Fibroblast of skin of scalp (primary cell): Measurements from ENCODE around the gene ESPNL.

Experiments
- DNase-seq: peaks from one replicate; pipeline ENCODE4 v3.0.0-alpha.2; 2013

The ESPNL gene

DNA sequence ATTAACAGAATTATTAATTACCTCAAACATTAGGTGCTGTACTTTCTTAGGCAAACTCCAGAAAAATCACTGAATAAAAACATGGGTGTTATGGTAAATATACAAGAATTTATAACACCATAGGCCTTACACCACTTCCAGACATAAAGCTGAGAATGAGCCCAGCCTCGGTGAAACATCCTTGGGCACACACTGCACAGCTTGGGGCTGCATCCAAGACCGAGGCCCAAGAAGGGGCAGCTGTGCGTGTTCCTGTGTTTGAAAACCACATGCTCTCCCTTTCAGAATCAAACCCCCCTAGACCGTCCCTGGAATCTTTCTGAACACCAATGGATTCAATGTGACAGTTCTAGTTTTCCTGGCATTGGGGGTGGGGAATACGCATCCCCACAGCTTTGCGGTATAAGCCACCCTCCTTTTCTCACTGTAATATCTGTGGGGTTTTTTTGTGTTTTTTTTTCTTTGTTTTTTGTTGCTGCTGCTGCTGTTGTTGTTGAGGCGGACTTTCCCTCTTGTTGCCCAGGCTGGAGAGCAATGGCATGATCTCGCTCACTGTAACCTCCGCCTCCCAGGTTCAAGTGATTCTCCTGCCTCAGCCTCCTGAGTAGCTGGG lies 71.5 kb downstream of the ESPNL start:
- no peak for DNase-seq

GRCh38 chr2:238172439-238172838 lies 72.3 kb downstream of the ESPNL start:
- no peak for DNase-seq

DNA sequence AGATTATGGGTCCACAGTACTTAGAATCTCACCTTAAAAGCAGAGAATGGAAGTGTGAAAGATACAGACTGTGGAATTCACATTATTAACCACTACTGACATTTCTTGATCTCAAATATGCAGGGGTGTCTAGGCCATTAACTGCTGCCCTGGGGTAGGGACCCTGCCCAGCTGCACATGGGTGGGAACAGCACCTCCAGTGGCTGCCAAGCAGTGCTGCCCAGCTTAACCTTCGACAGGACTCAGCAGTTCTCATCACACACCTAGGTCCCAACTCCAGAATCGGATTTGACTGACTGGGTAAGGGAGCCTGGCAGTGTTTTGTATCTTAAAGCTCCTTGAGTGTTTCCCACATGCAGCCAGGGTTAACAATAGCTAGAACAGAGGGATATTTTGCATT lies 73.6 kb downstream of the ESPNL start:
- no peak for DNase-seq

- DNase-seq: no peak
Observed at GRCh38 chr2:238174291-238174690, 74.2 kb downstream of the ESPNL start.

GRCh38 chr2:238174701-238175100 lies 74.6 kb downstream of the ESPNL start:
- no peak for DNase-seq

DNA sequence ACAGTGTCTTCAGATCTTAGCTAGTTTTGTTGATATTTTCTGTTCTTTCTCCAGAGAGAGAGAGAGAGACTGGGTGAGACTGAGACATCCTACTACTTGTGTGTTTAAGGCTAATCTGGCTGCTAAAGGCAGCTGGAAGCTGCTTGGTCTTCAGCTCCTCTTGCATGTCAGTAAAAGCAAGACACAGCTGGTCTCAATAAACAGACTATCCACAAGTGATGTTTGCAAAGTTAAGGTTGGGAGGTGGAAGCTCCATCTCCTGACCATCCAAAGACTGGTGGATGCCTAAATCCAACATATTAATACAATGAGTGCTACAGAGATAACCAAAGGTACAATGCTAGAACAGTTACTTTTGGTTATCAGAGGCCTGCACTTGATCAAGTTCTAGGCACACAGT lies 76.5 kb downstream of the ESPNL start:
- DNase-seq: no peak

DNA sequence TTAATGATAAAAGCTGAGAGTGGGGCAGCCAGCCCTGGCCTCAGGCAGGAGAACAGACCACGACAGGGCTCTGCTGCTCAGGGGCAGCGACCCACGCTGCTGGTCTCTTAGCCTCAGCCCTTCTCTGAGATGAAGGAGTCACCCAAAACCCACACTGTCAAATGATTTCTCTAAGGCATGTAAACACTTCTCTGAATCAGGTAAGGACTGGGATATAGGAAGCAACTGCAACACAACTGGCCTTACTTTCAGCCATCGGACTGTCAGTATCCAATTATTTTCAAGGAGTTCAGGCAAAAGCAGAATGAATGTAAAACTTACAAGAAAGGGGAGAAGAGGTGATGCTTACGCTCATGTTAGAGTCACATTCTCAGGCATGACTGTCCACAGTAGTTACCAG lies 80.4 kb downstream of the ESPNL start:
- DNase-seq: no peak

DNA sequence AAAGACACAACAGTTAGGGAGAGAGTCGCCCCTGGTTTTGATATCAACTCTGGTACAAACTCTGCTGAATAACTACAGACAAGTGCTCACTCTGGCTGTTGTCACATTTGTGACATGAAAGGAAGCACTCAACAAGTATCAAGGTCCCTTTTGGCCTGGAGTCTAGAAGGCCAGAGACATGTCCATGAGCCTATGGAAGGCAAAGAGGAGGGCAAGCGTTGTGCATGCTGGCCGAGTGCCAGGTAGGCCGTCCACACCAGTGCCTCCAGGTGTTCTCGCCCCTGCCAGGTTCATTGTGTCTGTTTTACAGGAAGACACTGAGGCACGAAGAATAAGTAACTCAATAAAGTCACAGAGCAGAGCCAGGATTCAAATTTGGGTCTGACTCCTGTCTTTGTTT lies 82.2 kb downstream of the ESPNL start:
- no peak for DNase-seq
